Measurements from ENCODE around the gene FAM83E.
"Not testable (repeated sequence)": the region's sequence is repeated elsewhere in the genome, so short reads cannot be mapped to it uniquely, and the experiment has no call there.

FAM83E gene

GRCh38 chr19:48632692-48633147 is 17.8 kb upstream of the FAM83E start:
- peaks cover 18 to 54% of the 10 kb centered on the region in 2 donors for H3K4me1 ChIP-seq (ENCODE audit: control insufficient read depth in 1 of 2, insufficient read depth in 2 of 2, low read length in 2 of 2)

GRCh38 chr19:48632286-48632685 is 17.4 kb upstream of the FAM83E start:
- not testable (repeated sequence) for H3K27ac ChIP-seq (ENCODE audit: low read length); H3K36me3 ChIP-seq (ENCODE audit: control insufficient read depth in 1 of 2, insufficient read depth in 2 of 2, low read length in 2 of 2); H3K9me3 ChIP-seq (ENCODE audit: control insufficient read depth in 1 of 2, low read length in 2 of 2); H3K4me3 ChIP-seq (ENCODE audit: low read depth in 1 of 2, low read length in 2 of 2); H3K27me3 ChIP-seq (ENCODE audit: low read depth, low read length)
- peaks cover 18 to 54% of the 10 kb centered on the region in 2 donors for H3K4me1 ChIP-seq (ENCODE audit: control insufficient read depth in 1 of 2, insufficient read depth in 2 of 2, low read length in 2 of 2)

More at GRCh38 chr19:48632692-48633147, 17.8 kb upstream of the FAM83E start:
- Histone ChIP-seq H3K4me3 (ENCODE audit: low read depth in 1 of 2, low read length in 2 of 2) (no peak overlapping the region), H3K9me3 (ENCODE audit: control insufficient read depth in 1 of 2, low read length in 2 of 2) (no peaks in the 10 kb centered on the region), H3K27ac (ENCODE audit: low read length) (no peak overlapping the region), H3K27me3 (ENCODE audit: low read depth, low read length) (no peaks in the 10 kb centered on the region), H3K36me3 (ENCODE audit: control insufficient read depth in 1 of 2, insufficient read depth in 2 of 2, low read length in 2 of 2) (peaks cover 4 to 9% of the 10 kb centered on the region in 2 donors)

- H3K27me3 ChIP-seq (ENCODE audit: low read depth, low read length), result no peaks in the 10 kb centered on the region
- peaks cover 18 to 54% of the 10 kb centered on the region in 2 donors for H3K4me1 ChIP-seq (ENCODE audit: control insufficient read depth in 1 of 2, insufficient read depth in 2 of 2, low read length in 2 of 2)
- H3K9me3 ChIP-seq (ENCODE audit: control insufficient read depth in 1 of 2, low read length in 2 of 2), result no peaks in the 10 kb centered on the region
- peaks cover 4 to 10% of the 10 kb centered on the region in 2 donors for H3K36me3 ChIP-seq (ENCODE audit: control insufficient read depth in 1 of 2, insufficient read depth in 2 of 2, low read length in 2 of 2)
- H3K4me3 ChIP-seq (ENCODE audit: low read depth in 1 of 2, low read length in 2 of 2), result peak overlapping the region in 1 of 2 donors; percentile 24
- no peak overlapping the region for H3K27ac ChIP-seq (ENCODE audit: low read length)
Observed at GRCh38 chr19:48631225-48631624, 16.3 kb upstream of the FAM83E start.

- Histone ChIP-seq H3K27me3 (ENCODE audit: low read depth, low read length) (no peaks in the 10 kb centered on the region), H3K36me3 (ENCODE audit: control insufficient read depth in 1 of 2, insufficient read depth in 2 of 2, low read length in 2 of 2) (peaks cover 4 to 17% of the 10 kb centered on the region in 2 donors), H3K9me3 (ENCODE audit: control insufficient read depth in 1 of 2, low read length in 2 of 2) (no peaks in the 10 kb centered on the region), H3K27ac (ENCODE audit: low read length) (peak overlapping the region; percentile 23), H3K4me1 (ENCODE audit: control insufficient read depth in 1 of 2, insufficient read depth in 2 of 2, low read length in 2 of 2) (peaks cover 18 to 58% of the 10 kb centered on the region in 2 donors), H3K4me3 (ENCODE audit: low read depth in 1 of 2, low read length in 2 of 2) (peak overlapping the region in 1 of 2 donors; percentile 29)
Observed at GRCh38 chr19:48630296-48631063, 15.6 kb upstream of the FAM83E start.

GRCh38 chr19:48629599-48630295 is 14.9 kb upstream of the FAM83E start:
- peak overlapping the region in 1 of 2 donors; percentile 29 for H3K4me3 ChIP-seq (ENCODE audit: low read depth in 1 of 2, low read length in 2 of 2)
- peak overlapping the region; percentile 23 for H3K27ac ChIP-seq (ENCODE audit: low read length)
- no peaks in the 10 kb centered on the region for H3K27me3 ChIP-seq (ENCODE audit: low read depth, low read length)
- H3K36me3 ChIP-seq (ENCODE audit: control insufficient read depth in 1 of 2, insufficient read depth in 2 of 2, low read length in 2 of 2), result peaks cover 4 to 17% of the 10 kb centered on the region in 2 donors
- no peaks in the 10 kb centered on the region for H3K9me3 ChIP-seq (ENCODE audit: control insufficient read depth in 1 of 2, low read length in 2 of 2)
- H3K4me1 ChIP-seq (ENCODE audit: control insufficient read depth in 1 of 2, insufficient read depth in 2 of 2, low read length in 2 of 2), result peaks cover 18 to 59% of the 10 kb centered on the region in 2 donors

GRCh38 chr19:48629297-48629598 is 14.4 kb upstream of the FAM83E start:
- H3K4me1 ChIP-seq (ENCODE audit: control insufficient read depth in 1 of 2, insufficient read depth in 2 of 2, low read length in 2 of 2), result peaks cover 17 to 60% of the 10 kb centered on the region in 2 donors
- peaks cover 4 to 17% of the 10 kb centered on the region in 2 donors for H3K36me3 ChIP-seq (ENCODE audit: control insufficient read depth in 1 of 2, insufficient read depth in 2 of 2, low read length in 2 of 2)

GRCh38 chr19:48628486-48629296 is 13.8 kb upstream of the FAM83E start:
- Histone ChIP-seq H3K4me3 (ENCODE audit: low read depth in 1 of 2, low read length in 2 of 2) (no peak overlapping the region), H3K36me3 (ENCODE audit: control insufficient read depth in 1 of 2, insufficient read depth in 2 of 2, low read length in 2 of 2) (peaks cover 4 to 17% of the 10 kb centered on the region in 2 donors), H3K4me1 (ENCODE audit: control insufficient read depth in 1 of 2, insufficient read depth in 2 of 2, low read length in 2 of 2) (peaks cover 14 to 57% of the 10 kb centered on the region in 2 donors), H3K9me3 (ENCODE audit: control insufficient read depth in 1 of 2, low read length in 2 of 2) (no peaks in the 10 kb centered on the region), H3K27ac (ENCODE audit: low read length) (no peak overlapping the region), H3K27me3 (ENCODE audit: low read depth, low read length) (no peaks in the 10 kb centered on the region)

More at GRCh38 chr19:48629297-48629598, 14.4 kb upstream of the FAM83E start:
- no peak overlapping the region for H3K4me3 ChIP-seq (ENCODE audit: low read depth in 1 of 2, low read length in 2 of 2)
- H3K27me3 ChIP-seq (ENCODE audit: low read depth, low read length), result no peaks in the 10 kb centered on the region
- no peaks in the 10 kb centered on the region for H3K9me3 ChIP-seq (ENCODE audit: control insufficient read depth in 1 of 2, low read length in 2 of 2)
- no peak overlapping the region for H3K27ac ChIP-seq (ENCODE audit: low read length)

- Histone ChIP-seq H3K27me3 (ENCODE audit: low read depth, low read length) (no peaks in the 10 kb centered on the region), H3K27ac (ENCODE audit: low read length) (peak overlapping the region; percentile 39), H3K4me1 (ENCODE audit: control insufficient read depth in 1 of 2, insufficient read depth in 2 of 2, low read length in 2 of 2) (peaks cover 14 to 56% of the 10 kb centered on the region in 2 donors)
Observed at GRCh38 chr19:48627865-48628314, 13.0 kb upstream of the FAM83E start.

GRCh38 chr19:48627201-48627864 is 12.5 kb upstream of the FAM83E start:
- Histone ChIP-seq H3K27me3 (ENCODE audit: low read depth, low read length) (no peaks in the 10 kb centered on the region), H3K27ac (ENCODE audit: low read length) (peak overlapping the region; percentile 49), H3K36me3 (ENCODE audit: control insufficient read depth in 1 of 2, insufficient read depth in 2 of 2, low read length in 2 of 2) (peaks cover 0 to 17% of the 10 kb centered on the region in 2 donors), H3K4me3 (ENCODE audit: low read depth in 1 of 2, low read length in 2 of 2) (no peak overlapping the region), H3K9me3 (ENCODE audit: control insufficient read depth in 1 of 2, low read length in 2 of 2) (no peaks in the 10 kb centered on the region), H3K4me1 (ENCODE audit: control insufficient read depth in 1 of 2, insufficient read depth in 2 of 2, low read length in 2 of 2) (peaks cover 8 to 51% of the 10 kb centered on the region in 2 donors)

More at GRCh38 chr19:48627865-48628314, 13.0 kb upstream of the FAM83E start:
- Histone ChIP-seq H3K4me3 (ENCODE audit: low read depth in 1 of 2, low read length in 2 of 2) (no peak overlapping the region), H3K9me3 (ENCODE audit: control insufficient read depth in 1 of 2, low read length in 2 of 2) (no peaks in the 10 kb centered on the region), H3K36me3 (ENCODE audit: control insufficient read depth in 1 of 2, insufficient read depth in 2 of 2, low read length in 2 of 2) (peaks cover 4 to 17% of the 10 kb centered on the region in 2 donors)

- Histone ChIP-seq H3K36me3 (ENCODE audit: control insufficient read depth in 1 of 2, insufficient read depth in 2 of 2, low read length in 2 of 2) (peaks cover 0 to 12% of the 10 kb centered on the region in 2 donors), H3K4me1 (ENCODE audit: control insufficient read depth in 1 of 2, insufficient read depth in 2 of 2, low read length in 2 of 2) (peaks cover 8 to 42% of the 10 kb centered on the region in 2 donors), H3K4me3 (ENCODE audit: low read depth in 1 of 2, low read length in 2 of 2) (no peak overlapping the region), H3K9me3 (ENCODE audit: control insufficient read depth in 1 of 2, low read length in 2 of 2) (no peaks in the 10 kb centered on the region), H3K27me3 (ENCODE audit: low read depth, low read length) (no peaks in the 10 kb centered on the region), H3K27ac (ENCODE audit: low read length) (no peak overlapping the region)
Observed at GRCh38 chr19:48625891-48626327, 11.0 kb upstream of the FAM83E start.

Data from muscle layer of duodenum (tissue), 2 donors.